ENCODE measurements around the gene ARPC1B.
"Not testable (repeated sequence)": the region's sequence is repeated elsewhere in the genome, so short reads cannot be mapped to it uniquely, and the experiment has no call there.

The ARPC1B gene

DNA sequence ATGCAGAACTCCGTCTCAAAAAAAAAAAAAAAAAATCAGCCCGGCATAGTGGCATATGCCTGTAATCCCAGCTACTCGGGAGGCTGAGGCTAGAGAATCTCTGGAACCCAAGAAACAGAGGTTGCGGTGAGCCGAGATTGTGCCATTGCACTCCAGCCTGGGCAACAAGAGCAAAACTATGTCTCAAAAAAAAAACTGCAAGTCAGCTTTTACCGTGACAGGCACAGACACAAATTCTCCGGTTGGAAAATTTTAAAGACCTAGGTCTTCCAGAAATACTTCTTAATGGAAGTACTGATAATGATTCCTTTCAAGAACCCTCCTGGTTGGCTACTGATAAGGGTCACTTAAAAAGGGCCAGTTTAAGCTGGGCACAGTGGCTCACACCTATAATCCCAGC is 19.4 kb upstream of the ARPC1B start:
- Histone ChIP-seq H3K9me2 (replicated peaks; ENCODE audit: low read depth, low read length) (no peaks in the 10 kb centered on the region), H3K9me3 (ENCODE audit: insufficient read depth, low read depth, low read length) (no peaks in the 10 kb centered on the region), H3K27me3 (ENCODE audit: insufficient read depth, low read length, poor library complexity, severe bottlenecking) (no peaks in the 10 kb centered on the region), H3K4me1 (ENCODE audit: insufficient read depth, low read length, poor library complexity, severe bottlenecking) (no peaks in the 10 kb centered on the region), H2AFZ (ENCODE audit: low read length) (no peak overlapping the region), H3K36me3 (ENCODE audit: insufficient read depth, low read length) (peaks cover 74% of the 10 kb centered on the region; the same call in 1 of the 2 replicates), H3K4me3 (ENCODE audit: low read length, poor library complexity, severe bottlenecking) (no peak overlapping the region), H3K9ac (ENCODE audit: low read depth, low read length, poor library complexity, severe bottlenecking) (no peak overlapping the region), H4K20me1 (ENCODE audit: insufficient read depth, low read length, poor library complexity, severe bottlenecking) (no peaks in the 10 kb centered on the region), H3F3A (ENCODE audit: low read depth) (no peaks in the 10 kb centered on the region), H3K79me2 (ENCODE audit: insufficient read depth, low read length) (no peaks in the 10 kb centered on the region), H3K4me2 (ENCODE audit: low read depth, low read length, poor library complexity, severe bottlenecking) (no peak overlapping the region)
- TF ChIP-seq CTCF (conservative IDR thresholded peaks at IDR 0.05; ENCODE audit: low read length) (no peak), EZH2phosphoT487 (IDR thresholded peaks at IDR 0.05; ENCODE audit: borderline replicate concordance) (no peak)

- Histone ChIP-seq H3K4me2 (ENCODE audit: low read depth, low read length, poor library complexity, severe bottlenecking) (no peak overlapping the region), H3F3A (ENCODE audit: low read depth) (no peaks in the 10 kb centered on the region), H4K20me1 (ENCODE audit: insufficient read depth, low read length, poor library complexity, severe bottlenecking) (no peaks in the 10 kb centered on the region), H2AFZ (ENCODE audit: low read length) (no peak overlapping the region), H3K9ac (ENCODE audit: low read depth, low read length, poor library complexity, severe bottlenecking) (no peak overlapping the region), H3K27me3 (ENCODE audit: insufficient read depth, low read length, poor library complexity, severe bottlenecking) (no peaks in the 10 kb centered on the region), H3K4me1 (ENCODE audit: insufficient read depth, low read length, poor library complexity, severe bottlenecking) (no peaks in the 10 kb centered on the region), H3K36me3 (ENCODE audit: insufficient read depth, low read length) (peaks cover 75% of the 10 kb centered on the region), H3K4me3 (ENCODE audit: low read length, poor library complexity, severe bottlenecking) (no peak overlapping the region), H3K9me3 (ENCODE audit: insufficient read depth, low read depth, low read length) (no peaks in the 10 kb centered on the region), H3K79me2 (ENCODE audit: insufficient read depth, low read length) (no peaks in the 10 kb centered on the region), H3K9me2 (replicated peaks; ENCODE audit: low read depth, low read length) (no peaks in the 10 kb centered on the region)
- TF ChIP-seq EZH2phosphoT487 (IDR thresholded peaks at IDR 0.05; ENCODE audit: borderline replicate concordance): no peak
- TF ChIP-seq CTCF (conservative IDR thresholded peaks at IDR 0.05; ENCODE audit: low read length): no peak
These were observed 16.6 kb upstream of the ARPC1B start for GRCh38 chr7:99357701-99358490.

GRCh38 chr7:99358521-99358920 is 16.0 kb upstream of the ARPC1B start:
- H3K9me3 ChIP-seq (ENCODE audit: insufficient read depth, low read depth, low read length); H3K79me2 ChIP-seq (ENCODE audit: insufficient read depth, low read length); H3K4me3 ChIP-seq (ENCODE audit: low read length, poor library complexity, severe bottlenecking); H3K4me1 ChIP-seq (ENCODE audit: insufficient read depth, low read length, poor library complexity, severe bottlenecking); H3K9me2 ChIP-seq (replicated peaks; ENCODE audit: low read depth, low read length); H3K4me2 ChIP-seq (ENCODE audit: low read depth, low read length, poor library complexity, severe bottlenecking); H3K9ac ChIP-seq (ENCODE audit: low read depth, low read length, poor library complexity, severe bottlenecking); H3F3A ChIP-seq (ENCODE audit: low read depth); H3K27me3 ChIP-seq (ENCODE audit: insufficient read depth, low read length, poor library complexity, severe bottlenecking); H4K20me1 ChIP-seq (ENCODE audit: insufficient read depth, low read length, poor library complexity, severe bottlenecking); H2AFZ ChIP-seq (ENCODE audit: low read length): not testable (repeated sequence)
- peaks cover 80% of the 10 kb centered on the region for H3K36me3 ChIP-seq (ENCODE audit: insufficient read depth, low read length)
